ENCODE results near the gene ADIPOR1.
"Not testable (repeated sequence)": the region's sequence is repeated elsewhere in the genome, so short reads cannot be mapped to it uniquely, and the experiment has no call there.

ADIPOR1 gene, protein sequence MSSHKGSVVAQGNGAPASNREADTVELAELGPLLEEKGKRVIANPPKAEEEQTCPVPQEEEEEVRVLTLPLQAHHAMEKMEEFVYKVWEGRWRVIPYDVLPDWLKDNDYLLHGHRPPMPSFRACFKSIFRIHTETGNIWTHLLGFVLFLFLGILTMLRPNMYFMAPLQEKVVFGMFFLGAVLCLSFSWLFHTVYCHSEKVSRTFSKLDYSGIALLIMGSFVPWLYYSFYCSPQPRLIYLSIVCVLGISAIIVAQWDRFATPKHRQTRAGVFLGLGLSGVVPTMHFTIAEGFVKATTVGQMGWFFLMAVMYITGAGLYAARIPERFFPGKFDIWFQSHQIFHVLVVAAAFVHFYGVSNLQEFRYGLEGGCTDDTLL

DNA sequence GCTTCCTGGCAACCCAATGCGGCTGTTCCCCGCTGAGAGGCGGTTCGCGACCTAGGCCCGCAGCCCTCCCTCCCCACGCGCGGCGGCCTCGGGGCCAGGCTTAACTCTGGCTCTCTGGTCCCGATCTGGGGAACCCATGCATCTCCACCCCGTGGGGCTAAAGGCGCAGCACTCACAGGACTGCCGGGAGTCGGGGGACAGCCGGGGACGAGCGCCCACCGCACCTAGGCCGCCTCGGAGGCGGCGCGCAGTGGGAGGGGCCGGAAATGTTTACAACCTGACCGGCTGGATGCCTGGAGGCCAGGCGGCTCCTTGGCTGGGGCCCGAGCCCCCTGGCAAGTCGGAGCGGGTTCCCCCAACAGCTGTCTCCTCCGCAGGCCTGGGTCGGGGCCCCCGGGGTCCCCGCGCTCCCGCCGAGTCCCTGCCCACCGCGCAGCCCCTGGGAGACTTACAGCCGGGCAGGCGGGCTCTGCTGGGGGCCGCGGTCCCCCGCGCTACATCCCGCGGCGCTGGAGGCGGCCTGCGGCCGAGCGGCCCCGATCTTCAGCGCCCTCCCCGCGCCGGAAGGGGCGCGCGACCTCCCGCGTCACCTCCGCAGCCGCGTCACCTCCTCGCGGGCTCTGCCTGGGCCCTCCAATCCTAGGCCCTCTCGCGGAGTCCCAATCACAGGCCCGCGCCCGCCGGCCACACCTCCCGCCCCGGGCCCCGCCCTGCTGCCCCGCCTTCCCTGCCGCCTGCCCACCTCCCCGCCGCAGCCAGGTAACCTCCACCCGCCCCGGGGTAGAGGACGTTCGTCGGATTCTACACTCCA is at the start of gene ADIPOR1:
TSS of gene ADIPOR1 (minus strand) at position 580 of the 811 bp plus-strand sequence. CDS start 7,242 bp downstream, outside the sequence.
- DNase-seq: peak; percentile 95

DNA sequence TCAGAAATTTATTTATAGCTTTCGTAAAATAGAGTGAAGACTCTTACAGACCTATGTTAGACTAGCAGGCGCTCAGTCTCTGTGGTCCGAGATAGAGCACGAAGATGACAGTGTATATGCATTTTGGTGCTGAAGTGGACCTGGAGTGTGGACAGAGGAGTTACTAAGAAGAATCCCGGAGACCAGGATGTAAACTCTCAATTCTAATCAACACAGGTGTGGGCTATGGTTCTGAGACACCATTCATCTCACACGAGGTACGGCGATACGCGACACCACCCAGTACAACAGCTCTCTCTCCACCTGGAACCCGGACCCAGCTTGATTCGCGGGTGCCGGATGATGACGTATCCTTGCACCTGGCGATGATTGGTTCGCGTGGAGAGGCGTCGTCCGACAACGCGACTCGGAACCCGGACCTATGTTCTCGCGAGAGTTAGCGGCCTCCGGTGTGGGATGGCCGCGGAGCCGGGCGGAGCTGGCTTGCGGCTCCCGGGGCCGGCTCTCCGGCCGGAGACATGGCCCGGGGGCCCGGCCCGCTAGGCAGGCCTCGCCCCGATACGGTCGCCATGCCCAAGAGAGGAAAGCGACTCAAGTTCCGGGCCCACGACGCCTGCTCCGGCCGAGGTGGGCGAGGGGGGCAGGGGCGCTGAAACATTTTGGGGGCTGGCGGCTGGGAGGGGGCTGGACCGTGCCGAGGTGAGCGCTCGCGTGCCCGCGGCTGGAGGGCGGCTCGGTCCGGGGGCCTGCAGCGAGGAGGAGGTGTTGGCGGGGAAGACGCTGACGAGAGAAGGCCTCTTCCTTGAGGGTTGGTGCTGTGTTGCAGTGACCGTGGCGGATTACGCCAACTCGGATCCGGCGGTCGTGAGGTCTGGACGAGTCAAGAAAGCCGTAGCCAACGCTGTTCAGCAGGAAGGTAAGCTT is 49.1 kb upstream of the ADIPOR1 start, which contains the start of gene TMEM183A:
TSS of gene TMEM183A (plus strand) at position 427 of the 924 bp plus-strand sequence. CDS start at position 519, 92 bp downstream.
- DNase-seq: peak; percentile 99

DNA sequence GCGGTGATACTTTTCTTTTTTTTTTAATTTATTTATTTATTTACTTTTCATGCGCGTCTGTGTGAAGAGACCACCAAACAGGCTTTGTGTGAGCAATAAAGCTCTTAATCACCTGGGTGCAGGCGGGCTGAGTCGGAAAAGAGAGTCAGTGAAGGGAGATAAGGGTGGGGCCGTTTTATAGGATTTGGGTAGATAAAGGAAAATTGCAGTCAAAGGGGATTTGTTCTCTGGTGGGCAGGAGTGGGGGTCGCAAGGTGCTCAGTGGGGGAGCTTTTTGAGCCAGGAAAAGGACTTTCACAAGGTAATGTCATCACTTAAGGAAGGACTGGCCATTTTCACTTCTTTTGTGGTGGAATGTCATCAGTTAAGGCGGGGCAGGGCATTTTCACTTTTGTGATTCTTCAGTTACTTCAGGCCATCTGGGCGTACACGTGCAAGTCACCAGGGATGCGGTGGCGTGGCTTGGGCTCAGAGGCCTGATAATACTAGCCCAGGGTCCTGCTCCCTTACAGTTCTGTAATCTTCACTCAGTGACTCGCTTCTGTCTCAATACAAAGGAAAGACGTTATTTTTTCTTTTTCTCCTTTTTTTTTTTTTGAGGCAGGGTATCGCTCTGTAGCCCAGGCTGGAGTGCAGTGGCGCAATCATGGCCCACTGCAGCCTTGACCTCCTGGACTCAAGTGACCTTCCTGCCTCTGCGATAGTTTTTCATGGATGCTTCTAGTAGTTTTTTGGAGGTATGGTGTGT is 47.5 kb upstream of the ADIPOR1 start:
- peak; percentile 81 for DNase-seq

DNA sequence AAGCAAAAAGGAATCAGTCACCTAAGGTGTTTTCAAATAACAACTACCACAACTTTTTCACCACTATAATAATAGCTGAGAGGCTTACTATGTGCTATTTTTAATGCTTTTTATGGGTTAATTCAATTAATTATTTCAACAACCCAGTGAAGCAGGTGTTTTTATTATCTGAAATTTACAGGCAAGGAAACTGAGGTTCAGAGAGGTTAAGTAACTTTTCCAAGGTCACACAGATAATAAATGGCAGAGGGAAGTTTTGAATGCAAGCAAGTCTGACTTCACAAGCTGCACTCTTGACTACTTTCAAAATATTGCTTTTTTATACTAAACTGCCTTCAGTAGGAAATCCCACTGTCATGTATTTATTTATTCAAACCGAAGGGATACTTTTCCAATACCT is 44.8 kb upstream of the ADIPOR1 start:
- no peak for DNase-seq

DNA sequence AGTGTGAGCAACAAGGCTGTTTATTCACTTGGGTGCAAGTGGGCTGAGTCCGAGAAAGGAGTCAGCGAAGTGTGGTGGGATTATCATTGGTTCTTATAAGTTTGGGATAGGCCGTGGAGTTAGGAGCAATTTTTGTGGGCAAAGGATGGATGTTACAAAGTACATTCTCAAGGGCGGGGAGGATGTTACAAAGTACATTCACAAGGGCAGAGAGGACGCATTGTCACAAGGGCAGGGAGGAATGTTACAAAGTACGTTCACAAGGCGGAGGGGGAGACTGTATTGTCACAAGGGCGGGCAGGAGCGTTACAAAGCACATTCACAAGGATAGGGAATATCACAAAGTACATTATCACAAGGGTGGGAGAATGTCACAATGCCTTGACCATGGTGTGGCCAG is 43.9 kb upstream of the ADIPOR1 start:
- DNase-seq: no peak

DNA sequence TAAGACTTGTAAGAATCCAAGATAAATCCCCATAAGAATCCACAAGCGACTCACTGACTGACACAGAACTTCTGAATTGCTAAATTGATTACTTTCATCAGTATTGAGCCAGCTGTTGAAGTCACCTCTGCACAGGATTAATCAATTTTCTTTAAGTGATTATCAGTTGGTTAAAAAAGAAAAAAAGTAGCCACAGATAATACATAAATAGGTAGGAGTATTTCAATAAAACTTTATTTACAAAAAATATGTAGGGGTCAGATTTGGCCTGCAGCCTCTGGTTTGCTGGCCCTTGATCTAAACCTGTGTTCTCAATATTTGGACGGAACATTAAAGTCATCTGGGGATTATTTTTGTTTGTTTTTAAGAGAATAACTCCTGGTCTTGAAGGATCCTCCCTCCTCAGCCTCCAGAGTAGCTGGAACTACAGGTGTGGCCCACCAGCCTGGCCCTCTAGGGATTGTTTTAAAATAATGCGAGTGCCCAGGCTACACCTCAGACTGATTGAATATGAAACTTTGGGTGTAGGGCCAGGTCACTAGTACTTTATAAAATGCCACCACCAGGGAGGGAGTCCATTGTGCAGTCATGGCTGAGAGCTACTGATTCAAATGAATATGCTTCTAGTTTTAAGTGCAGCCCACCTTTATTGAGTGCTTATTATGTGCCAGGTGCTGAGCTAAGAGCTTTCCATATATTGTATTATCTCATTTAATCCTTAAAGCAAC is 42.3 kb upstream of the ADIPOR1 start:
- DNase-seq: no peak

DNA sequence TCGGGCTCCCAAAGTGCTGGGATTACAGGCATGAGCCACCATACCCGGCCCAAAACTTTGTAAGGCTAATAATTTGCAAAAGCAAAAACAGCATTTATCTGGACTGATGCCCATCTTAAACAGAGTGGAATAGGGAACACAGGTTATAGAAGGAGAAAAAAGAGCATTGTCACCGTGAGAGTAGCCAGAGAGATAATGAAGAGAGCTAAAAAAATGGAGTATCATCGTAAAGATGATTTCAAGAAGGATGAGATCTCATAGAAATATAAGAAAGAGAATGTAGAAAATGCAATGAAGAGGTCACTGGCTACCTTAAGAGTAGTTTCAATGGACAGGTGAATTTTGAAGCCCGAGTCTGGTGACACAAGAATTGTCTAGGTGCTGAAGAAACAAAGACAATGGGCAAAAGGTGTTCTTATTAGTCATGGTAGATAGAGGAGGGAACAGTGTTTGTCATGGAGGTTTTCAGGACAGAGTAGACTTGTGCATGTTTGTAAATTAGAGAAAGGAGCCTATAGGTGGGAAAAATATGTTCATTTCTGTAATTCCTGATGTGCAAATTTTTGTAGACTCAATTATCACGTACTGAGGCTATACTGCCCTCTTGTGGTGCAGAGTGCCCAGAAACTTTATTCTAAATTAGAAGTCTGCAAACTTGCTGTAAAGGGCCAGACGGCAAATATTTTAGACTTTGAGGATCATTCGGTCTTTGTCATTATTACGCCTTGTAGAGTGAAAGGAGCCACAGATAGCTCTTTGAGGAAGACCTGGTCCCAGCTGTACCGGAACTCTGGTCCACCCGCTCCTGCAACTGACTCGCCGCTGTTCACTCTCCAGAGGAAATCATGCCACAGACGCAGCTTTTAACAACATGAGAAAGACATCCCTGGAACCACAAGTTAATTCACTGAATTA is 41.0 kb upstream of the ADIPOR1 start:
- DNase-seq: peak; percentile 83

DNA sequence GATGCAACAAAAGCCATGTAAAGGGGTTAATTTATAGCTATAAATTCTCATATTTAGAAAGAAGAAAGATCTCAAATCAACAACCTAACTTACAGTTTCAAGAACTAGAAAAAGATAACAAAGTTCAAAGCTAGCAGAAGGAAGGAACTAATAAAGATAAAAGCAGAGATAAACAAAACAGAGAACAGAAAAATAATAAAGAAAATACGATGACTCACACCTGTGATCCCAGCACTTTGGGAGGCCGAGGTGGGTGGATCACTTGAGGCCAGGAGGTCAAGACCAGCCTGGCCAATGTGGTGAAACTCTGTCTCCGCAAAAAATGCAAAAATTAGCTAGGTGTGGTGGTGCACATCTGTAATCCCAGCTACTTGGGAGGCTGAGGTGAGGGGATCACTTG is 36.6 kb upstream of the ADIPOR1 start:
- DNase-seq: no peak

DNA sequence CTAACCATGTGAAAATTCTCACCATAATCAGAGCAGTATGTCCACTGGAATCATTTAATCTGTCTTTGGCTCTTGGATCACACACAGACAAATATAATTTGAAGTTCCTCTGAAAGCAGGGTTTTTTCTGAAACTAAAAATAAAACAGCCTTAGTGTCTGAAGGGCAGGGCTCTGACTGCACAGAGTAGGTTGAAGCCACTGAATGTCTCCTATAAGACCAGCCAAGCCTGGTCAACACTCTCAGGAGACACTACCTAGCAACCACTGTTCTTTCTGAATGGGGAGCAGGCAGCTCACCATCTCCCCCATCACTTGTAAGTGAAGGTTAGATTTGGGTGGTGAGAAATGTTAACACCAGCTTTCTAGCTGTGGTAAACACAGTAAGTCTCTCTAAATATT is 33.0 kb upstream of the ADIPOR1 start:
- no peak for DNase-seq

DNA sequence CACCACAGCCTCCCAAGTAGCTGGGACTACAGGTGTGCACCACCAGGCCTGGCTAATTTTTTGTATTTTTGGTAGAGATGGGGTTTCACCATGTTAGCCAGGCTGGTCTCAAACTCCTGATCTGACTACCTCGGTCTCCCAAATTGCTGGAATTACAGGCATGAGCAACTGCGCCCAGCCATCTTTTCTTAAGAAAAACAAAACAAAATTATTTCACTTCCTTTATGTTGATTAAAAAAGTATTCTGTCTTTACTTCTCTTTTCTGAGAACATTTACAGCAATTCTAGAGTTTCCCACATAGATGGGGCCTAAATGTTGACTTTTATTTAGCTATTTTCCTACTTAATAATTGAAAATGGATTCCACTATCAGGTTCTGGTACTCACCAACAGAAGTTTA is 31.8 kb upstream of the ADIPOR1 start:
- no peak for DNase-seq

DNA sequence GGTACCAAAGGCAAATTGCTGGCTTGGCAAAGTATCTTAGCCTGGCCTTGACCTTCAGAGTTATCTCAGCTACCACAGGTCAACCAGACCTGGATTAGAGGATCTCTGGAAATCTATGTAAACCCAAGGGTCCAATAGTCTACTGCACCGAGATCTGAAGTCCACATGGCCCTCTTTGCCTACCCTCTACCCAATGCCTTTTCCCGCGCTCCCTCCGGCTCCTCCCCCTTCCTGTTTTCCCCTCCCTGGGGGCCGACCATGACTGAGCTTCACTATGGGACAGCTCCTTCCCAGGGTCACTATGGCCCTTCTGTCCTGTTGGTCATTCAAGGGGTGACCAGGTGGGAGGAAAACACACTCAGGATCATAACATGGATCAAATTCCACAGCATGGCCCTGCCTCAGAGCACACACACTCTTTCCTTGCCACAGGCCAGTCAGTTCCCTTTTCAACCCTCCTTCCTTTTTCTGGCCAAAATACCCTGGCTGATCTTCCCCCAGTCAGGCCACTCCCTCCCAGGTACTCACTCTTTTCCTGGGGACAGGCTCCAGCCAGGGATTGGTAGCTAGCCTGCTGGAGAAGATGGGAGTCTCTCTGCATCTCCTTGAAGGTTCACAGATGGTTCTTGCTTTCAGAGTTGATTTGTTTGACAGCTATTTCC is 29.9 kb upstream of the ADIPOR1 start:
- DNase-seq: no peak

DNA sequence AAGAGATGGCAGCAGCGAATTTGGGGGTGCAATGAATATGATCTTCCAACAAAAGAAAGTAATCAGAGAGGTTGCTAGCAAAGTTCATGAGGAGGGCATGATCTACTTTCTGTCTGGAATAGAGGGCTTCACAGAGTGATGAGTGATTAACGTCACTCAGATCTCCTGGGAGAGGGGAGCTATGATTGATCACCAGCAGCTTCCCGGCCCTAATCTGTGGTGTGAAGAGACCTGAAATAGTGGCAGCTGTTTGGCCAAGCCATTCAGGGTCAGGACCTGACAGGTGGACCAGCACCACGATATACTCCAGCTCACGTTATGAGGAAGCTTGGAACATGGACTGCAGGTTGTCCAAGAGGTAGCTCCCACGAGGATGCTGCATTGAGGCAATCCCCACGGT is 29.1 kb upstream of the ADIPOR1 start:
- DNase-seq: peak; percentile 59

DNA sequence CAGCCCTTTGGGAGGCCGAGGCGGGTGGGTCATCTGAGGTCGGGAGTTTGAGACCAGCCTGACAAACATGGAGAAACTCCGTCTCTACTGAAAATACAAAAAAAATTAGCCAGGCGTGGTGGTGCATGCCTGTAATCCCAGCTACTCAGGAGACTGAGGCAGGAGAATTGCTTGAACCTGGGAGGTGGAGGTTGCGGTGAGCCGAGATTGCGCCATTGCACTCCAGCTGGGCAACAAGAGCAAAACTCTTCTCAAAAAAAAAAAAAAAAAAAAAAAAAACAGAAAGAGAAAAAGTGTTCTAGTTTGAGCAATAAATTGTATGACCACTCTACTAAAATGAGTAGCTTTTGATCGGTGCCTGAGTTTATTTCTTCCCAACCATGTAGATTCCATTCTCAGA is 28.0 kb upstream of the ADIPOR1 start:
- not testable (repeated sequence) for DNase-seq

DNA sequence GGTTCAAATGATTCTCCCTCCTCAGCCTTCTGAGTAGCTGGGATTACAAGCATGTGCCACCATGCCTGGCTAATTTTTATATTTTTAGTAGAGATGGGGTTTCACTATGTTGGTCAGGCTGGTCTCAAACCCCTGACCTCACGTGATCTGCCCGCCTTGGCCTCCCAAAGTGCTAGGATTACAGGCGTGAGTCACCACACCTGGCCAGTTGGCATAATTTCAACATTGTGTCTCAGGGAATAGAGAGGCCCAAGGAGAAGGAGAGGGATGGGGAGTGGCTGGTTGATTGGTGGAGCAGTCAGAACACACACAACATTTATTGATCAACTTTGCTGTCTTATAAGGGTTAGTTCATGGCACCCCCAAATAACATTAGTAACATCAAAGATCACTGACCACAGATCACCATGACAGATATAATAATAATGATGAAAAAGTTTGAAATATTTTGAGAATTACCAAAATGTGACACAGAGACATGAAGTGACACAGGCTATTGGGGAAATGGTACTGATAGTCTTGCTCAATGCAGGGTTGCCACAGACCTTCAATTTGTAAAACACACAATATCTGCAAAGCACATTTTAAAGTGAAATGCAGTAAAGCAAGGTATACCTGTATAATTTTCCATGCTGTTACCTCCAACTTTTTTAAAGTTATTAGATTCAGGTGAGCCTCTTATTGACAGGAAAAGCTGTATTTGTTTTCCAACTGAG is 24.8 kb upstream of the ADIPOR1 start:
- DNase-seq: no peak

DNA sequence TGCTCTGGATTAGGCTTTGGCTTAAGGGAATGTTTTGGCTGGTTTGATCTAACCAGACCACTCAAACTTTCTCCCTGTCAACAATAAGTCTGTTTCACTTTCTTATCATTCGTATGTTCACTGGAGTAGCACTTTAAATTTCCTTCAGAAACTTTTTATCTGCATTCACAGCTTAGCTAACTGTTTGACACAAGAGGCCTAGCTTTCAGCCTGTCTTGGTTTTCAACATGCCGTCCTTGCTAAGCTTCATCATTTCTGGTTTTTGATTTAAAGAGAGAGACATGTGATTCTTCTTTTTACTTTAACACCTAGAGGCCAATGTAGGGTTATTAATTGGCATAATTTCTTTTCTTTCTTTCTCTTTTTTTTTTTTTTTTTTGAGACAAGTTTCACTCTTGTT is 23.8 kb upstream of the ADIPOR1 start:
- no peak for DNase-seq

DNA sequence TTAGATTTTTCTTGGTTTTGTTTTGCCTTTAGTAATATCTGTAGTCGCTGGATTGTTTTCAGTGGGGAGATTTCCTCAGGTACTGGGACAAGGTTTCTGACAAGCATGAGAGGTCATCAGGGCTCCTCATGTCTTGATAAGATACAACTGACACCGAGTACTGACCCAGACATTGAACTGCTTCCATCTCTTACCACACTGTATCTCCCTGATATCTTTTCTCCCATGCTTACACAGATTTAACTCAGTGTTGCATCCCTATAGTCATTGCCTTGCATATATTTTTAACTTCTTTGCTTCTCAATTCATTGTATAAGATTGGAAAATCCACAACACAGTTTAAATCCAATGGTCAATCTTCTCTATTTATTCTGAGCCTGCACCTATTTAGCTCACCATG is 21.3 kb upstream of the ADIPOR1 start:
- no peak for DNase-seq

DNA sequence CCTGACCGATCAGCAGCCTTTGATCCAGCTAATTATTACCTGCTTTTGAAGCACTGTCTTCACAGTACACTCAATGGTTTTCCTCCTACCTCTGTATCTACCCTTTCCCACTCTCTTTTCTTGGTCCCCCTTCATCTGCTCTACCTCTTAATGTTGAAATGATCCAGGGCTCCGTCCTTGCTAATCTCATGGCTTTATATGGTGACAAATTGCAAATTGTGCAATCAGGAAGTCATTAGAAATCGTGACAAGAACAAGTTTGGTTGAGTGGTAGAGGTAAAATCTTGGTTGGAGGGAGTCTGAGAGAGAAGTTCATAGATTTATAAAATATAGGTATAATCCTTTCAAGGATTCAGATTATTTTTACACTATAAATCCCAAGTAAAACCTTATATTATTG is 18.5 kb upstream of the ADIPOR1 start:
- peak; percentile 55 for DNase-seq

DNA sequence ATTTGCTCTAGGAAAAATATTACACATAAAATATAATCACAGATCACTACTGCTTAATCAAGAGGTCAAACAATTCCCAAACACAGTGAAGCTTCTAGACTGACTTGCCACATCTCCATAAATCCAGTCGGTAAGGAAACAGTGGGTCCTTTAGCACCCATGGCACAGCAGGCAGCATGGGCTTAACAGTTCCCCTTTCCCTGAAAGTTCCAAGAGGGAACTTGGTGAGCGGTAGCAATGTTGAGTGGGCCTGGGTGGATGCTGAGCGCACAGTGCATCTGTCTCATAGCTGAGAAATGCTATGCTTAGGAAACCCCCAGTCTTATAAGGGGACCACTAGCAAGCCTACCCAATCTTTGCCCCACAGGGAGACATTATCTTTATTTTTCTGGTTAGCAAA is 16.7 kb upstream of the ADIPOR1 start:
- no peak for DNase-seq

DNA sequence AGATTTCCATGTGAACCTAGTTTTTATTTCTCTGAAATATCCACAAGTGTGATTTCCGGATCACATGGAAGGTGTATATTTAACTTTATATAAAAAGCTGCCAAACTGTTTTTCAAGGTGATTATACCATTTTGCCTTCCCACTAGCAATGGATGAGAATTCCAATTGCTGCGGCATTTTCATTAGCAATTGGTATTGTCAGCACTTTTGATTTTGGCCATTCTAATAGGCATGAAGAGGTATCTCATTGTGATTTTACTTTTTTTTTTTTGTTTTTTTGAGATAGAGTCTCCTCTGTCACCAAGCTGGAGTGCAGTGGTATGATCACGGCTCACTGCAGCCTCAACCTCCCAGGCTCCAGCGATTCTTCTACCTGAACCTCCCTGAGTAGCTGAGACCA is 13.9 kb upstream of the ADIPOR1 start:
- no peak for DNase-seq

Measured in NCI-H82 (cell line).